GM21526 (cell line): ENCODE results near the gene SLC12A8.
"Not testable (repeated sequence)": the region's sequence is repeated elsewhere in the genome, so short reads cannot be mapped to it uniquely, and the experiment has no call there.

ENCODE experiments used
- ATAC-seq: cut with Tn5 transposase; IDR thresholded peaks from one replicate; pipeline ENCODE4 v1.9.1; 2021; ENCODE audit warnings: moderate library complexity; ENCODE audit not compliant: unreplicated experiment, low FRiP score

Gene SLC12A8

DNA sequence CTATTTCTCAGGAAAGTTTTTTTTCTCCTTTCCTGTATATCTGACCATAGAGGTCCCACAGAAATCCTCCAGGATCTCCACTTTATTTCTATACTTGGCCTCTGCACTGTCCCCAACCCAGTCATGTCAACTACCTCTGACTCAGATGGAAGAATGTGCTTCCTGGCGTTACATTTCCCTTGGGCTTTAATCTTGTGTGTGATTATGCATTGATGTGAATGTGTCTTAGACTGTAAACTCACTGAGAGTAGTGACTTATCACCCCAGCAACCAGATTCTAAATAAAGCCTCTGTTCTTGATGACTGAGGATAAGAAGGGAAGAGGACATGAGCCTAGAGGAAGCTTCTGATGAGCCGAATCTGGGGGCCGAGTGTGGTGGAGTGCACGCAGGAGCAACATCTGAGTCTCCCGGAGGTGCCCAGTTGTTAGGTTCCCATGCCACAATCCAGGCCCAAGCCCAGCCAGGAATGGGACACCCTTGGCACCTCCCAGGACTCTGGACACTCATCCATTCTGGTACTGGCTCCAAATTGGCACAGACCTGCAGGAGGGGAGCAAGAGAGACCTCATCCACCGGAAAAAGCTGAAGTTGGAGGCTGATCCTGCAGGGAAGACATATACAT is 124.7 kb downstream of the SLC12A8 start:
- ATAC-seq, result no peak

- no peak for ATAC-seq
Measured at GRCh38 chr3:125085166-125085565, 127.4 kb downstream of the SLC12A8 start.

DNA sequence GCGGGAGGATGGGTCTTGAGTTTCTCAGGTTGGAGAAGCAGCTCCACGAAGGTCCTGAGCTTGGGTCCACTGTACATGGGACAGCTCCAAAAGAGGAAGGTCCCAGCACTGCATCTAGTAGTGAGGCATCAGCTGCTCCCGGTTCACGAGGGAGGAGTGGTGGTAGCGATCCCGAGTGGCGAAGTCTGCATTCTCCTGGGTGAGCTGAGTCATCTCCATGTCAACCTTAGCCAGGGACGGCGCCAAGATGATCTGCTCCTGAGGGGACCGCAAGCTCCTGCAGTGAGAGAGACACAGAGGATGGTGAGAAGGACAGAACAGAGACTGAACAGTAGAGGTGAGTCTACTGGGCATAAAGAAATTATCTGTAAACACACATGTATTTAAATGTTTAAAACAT is 128.8 kb downstream of the SLC12A8 start:
- ATAC-seq, result no peak

- ATAC-seq, result not testable (repeated sequence)
Measured at GRCh38 chr3:125082339-125082738, 130.2 kb downstream of the SLC12A8 start.

GRCh38 chr3:125080077-125080476 is 132.5 kb downstream of the SLC12A8 start:
- ATAC-seq, result no peak

GRCh38 chr3:125079675-125080045 is 132.9 kb downstream of the SLC12A8 start:
- no peak for ATAC-seq

- ATAC-seq, result no peak
Measured at GRCh38 chr3:125078951-125079674, 133.4 kb downstream of the SLC12A8 start.

GRCh38 chr3:125077864-125078263 is 134.7 kb downstream of the SLC12A8 start:
- no peak for ATAC-seq

DNA sequence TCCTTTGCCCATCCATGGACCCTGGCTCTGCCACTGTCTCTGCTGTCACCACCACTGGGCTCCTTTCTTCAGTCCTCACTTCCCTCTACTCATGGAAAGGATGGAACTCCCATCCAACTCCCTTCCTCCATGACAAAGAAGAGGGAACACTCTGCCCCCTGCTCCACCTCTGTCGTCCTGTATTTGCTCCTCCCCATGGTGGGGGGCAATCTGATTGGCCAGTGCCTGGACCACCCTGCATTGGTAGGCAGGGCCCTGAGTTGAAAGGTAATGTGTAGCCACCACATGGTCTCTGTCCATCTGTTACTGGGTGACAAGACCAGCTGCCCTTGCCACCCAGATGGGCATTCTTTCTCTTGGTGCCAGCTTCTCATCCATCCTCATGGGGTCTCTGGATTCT is 136.1 kb downstream of the SLC12A8 start:
- ATAC-seq, result no peak

DNA sequence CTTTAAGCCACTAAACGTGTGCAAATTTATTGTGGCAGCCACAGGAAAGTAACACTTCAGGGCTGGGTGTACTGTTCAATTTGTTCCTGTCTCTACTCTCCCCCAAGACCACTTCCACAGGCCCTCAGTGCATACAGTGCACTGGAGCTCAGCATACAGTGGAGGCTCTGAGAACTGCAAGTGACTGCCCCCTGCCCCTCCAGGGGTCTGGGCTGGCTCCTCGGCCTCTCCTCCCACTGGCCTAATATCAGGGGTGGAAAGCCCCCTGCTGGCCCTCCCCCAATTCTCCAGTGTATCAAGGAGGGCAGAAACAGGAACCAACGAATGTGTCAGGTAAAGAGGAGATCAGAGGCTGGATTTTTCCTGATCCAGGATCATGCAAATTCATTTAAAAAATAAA is 136.8 kb downstream of the SLC12A8 start:
- ATAC-seq, result no peak

GRCh38 chr3:125073390-125073905 is 139.1 kb downstream of the SLC12A8 start:
- ATAC-seq, result no peak

GRCh38 chr3:125072749-125073389 is 139.7 kb downstream of the SLC12A8 start:
- no peak for ATAC-seq

DNA sequence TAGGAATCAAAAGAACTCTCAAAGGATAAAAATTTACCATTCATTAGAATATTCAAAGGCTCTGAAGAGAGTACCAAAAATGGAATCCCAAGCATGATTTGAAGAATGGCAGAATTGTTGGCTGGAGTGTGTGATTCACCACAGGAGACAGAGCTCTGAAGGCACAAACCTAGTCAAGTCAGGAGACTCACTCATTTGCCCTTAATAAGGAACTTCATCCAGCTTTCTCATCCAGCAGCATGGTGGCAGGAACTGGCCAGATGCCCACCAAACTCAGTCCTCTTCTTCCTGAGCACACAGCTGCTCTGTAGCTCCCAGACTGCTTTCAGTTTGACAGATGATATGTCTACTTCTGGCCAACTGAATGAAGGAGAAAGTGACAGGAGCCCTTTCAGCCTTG is 140.2 kb downstream of the SLC12A8 start:
- ATAC-seq, result no peak

GRCh38 chr3:125069968-125070745 is 142.4 kb downstream of the SLC12A8 start:
- ATAC-seq, result no peak

- no peak for ATAC-seq
Measured at GRCh38 chr3:125069452-125069851, 143.1 kb downstream of the SLC12A8 start.

- ATAC-seq, result no peak
Measured at GRCh38 chr3:125068265-125068664, 144.3 kb downstream of the SLC12A8 start.

DNA sequence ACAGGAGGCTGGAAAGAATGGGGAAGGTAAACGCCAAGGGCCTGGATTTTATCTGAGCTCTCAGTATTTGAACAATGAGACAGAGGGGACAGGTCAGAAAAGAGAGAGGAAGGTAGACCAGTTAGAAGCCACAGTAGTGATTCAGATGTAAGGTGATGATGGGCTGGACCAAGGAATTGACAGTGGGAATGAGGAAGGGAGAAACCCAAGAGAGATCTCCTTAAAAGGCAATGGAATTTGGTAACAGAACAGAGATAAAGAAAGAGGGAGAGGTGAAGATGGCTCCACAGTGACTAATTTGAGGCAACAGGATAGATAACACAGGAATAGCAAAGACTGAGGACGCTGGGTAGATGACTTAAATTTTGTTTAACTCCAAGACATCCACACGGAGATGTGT is 145.3 kb downstream of the SLC12A8 start:
- ATAC-seq, result no peak

DNA sequence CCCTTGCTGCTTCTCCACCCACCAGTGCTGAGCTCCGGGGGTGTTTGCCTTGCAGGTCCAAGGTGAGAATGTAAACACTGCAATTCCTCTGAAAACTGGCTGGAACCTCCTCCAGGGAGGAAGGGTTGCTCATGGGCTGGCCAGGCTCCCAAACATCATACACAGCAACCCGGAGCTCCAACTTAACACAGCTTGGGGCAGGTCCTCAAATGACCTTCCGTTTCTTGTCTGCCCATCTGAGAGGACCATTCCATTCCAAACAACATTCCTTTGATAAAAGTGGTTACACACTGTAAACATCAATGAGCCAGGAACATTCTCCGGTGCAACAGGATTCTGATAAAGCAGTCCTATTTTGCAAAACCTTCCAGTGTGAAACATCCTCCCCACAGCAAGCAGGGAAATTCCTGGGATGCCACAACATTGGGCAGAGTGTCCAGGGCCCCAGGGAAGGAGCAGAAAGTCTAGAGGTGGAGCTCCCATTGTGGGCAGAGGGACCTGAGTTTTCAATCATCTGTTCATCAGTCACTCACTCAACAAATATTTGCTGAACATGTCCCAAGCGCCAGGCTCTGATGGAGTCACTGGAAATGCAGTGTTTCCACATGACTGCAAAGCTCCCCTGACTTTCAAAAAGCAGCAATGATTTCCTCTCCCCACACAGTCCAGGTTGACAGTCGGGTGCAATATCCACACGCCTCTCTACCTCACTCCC is 149.5 kb downstream of the SLC12A8 start:
- ATAC-seq, result no peak

DNA sequence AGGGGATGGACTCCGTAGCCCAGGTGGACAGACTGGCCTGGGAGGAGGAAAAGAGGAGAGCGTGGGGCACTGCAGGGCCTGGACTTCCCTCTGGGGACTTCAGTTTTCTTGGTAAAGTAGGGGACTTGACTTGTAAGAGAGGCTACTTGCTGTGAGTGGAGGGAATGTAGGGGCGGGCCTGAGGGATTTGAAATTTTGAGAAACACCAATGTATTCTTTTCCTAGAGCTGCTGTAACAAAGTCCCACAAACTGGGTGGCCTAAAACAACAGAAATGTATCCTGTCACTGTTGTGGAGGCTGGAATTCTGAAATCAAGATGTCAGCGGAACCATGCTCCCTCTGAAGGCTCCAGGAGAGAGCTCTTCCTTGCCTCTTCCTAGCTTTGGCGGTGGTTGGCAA is 150.9 kb downstream of the SLC12A8 start:
- no peak for ATAC-seq

DNA sequence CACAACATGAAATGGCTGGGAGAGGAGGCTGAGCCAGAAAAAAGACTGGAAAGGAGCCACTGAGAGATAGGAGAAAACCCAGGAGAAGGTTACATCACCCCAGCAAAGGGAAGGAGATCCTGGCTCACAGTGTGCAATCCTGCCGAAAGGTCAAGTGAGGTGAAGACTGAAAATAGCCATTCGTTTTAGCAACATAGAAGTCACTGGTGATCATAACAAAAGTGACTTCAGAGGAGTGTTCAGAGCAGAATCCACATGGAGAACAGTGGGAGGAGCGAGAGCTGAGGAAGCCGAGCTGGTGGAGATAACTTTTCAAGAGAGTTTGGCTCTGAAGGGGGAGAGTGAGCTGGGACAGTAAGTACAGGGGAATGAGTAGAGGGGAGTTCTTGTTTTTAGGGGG is 151.4 kb downstream of the SLC12A8 start:
- no peak for ATAC-seq
